ENCODE results near the gene ASIC2. TPM values are rescaled to one million over a fixed set of nuclear protein-coding genes. Genes with fewer than 3 reads are reported as not detected.

The ASIC2 gene
- total RNA-seq, 4 donors from 2014 or later: 0.80 to 1.8 (median 1.4) TPM; not detected in 1

- Histone ChIP-seq H3K4me1 (no peaks in the 10 kb centered on the region), H3K4me3 (no peak overlapping the region), H3K27ac (no peak overlapping the region), H3K36me3 (no peaks in the 10 kb centered on the region), H3K9me3 (no peaks in the 10 kb centered on the region), H3K27me3 (no peaks in the 10 kb centered on the region)
- TF ChIP-seq POLR2A (IDR thresholded peaks at IDR 0.05): no peak
- no peak for DNase-seq
Measured at GRCh38 chr17:33086878-33087277, 206.2 kb downstream of the ASIC2 start.

GRCh38 chr17:33086041-33086440 is 207.1 kb downstream of the ASIC2 start:
- no peak for TF ChIP-seq CTCF (IDR thresholded peaks at IDR 0.05)
- no peak for TF ChIP-seq POLR2A (IDR thresholded peaks at IDR 0.05)
- Histone ChIP-seq H3K27me3 (no peaks in the 10 kb centered on the region), H3K9me3 (no peaks in the 10 kb centered on the region), H3K4me3 (no peak overlapping the region), H3K27ac (no peak overlapping the region), H3K4me1 (no peaks in the 10 kb centered on the region), H3K36me3 (no peaks in the 10 kb centered on the region)
- DNase-seq: no peak

GRCh38 chr17:33085256-33085655 is 207.8 kb downstream of the ASIC2 start:
- TF ChIP-seq POLR2A (IDR thresholded peaks at IDR 0.05): no peak
- TF ChIP-seq CTCF (IDR thresholded peaks at IDR 0.05): no peak
- no peak for DNase-seq
- no peak overlapping the region for H3K4me3 ChIP-seq
- H3K36me3 ChIP-seq: no peaks in the 10 kb centered on the region
- no peaks in the 10 kb centered on the region for H3K9me3 ChIP-seq
- no peak overlapping the region for H3K27ac ChIP-seq
- H3K4me1 ChIP-seq: no peaks in the 10 kb centered on the region
- H3K27me3 ChIP-seq: no peaks in the 10 kb centered on the region

- TF ChIP-seq POLR2A (IDR thresholded peaks at IDR 0.05) (no peak), CTCF (IDR thresholded peaks at IDR 0.05) (no peak)
- H3K27me3 ChIP-seq: no peaks in the 10 kb centered on the region
- H3K27ac ChIP-seq: no peak overlapping the region
- H3K9me3 ChIP-seq: no peaks in the 10 kb centered on the region
- H3K4me3 ChIP-seq: no peak overlapping the region
- no peak for DNase-seq
- H3K4me1 ChIP-seq: no peaks in the 10 kb centered on the region
- no peaks in the 10 kb centered on the region for H3K36me3 ChIP-seq
Measured at GRCh38 chr17:33084755-33085154, 208.3 kb downstream of the ASIC2 start.

- TF ChIP-seq CTCF (IDR thresholded peaks at IDR 0.05): no peak
- no peak for TF ChIP-seq POLR2A (IDR thresholded peaks at IDR 0.05)
- no peak for DNase-seq
Measured at GRCh38 chr17:33082529-33083173, 210.4 kb downstream of the ASIC2 start.

GRCh38 chr17:33080091-33080490 is 213.0 kb downstream of the ASIC2 start:
- no peak for TF ChIP-seq POLR2A (IDR thresholded peaks at IDR 0.05)
- no peak for TF ChIP-seq CTCF (IDR thresholded peaks at IDR 0.05)
- no peak overlapping the region for H3K27ac ChIP-seq
- H3K4me1 ChIP-seq: no peaks in the 10 kb centered on the region
- no peaks in the 10 kb centered on the region for H3K36me3 ChIP-seq
- no peak overlapping the region for H3K4me3 ChIP-seq
- H3K9me3 ChIP-seq: no peaks in the 10 kb centered on the region
- no peak for DNase-seq
- H3K27me3 ChIP-seq: no peaks in the 10 kb centered on the region

More at GRCh38 chr17:33082529-33083173, 210.4 kb downstream of the ASIC2 start:
- H3K4me1 ChIP-seq: no peaks in the 10 kb centered on the region
- no peak overlapping the region for H3K27ac ChIP-seq
- H3K27me3 ChIP-seq: no peaks in the 10 kb centered on the region
- H3K4me3 ChIP-seq: no peak overlapping the region
- H3K9me3 ChIP-seq: no peaks in the 10 kb centered on the region
- H3K36me3 ChIP-seq: no peaks in the 10 kb centered on the region
